ENCODE data around the gene STAU1.
"Not testable (repeated sequence)": the region's sequence is repeated elsewhere in the genome, so short reads cannot be mapped to it uniquely, and the experiment has no call there.

The STAU1 gene

GRCh38 chr20:49199729-49200293 is 11.7 kb upstream of the STAU1 start:
- DNase-seq: no peak

GRCh38 chr20:49192944-49193518 is 4.9 kb upstream of the STAU1 start:
- not testable (repeated sequence) for DNase-seq

GRCh38 chr20:49187330-49187850 is 744 bp downstream of the STAU1 start:
- DNase-seq: no peak

GRCh38 chr20:49186535-49187329 is 1.4 kb downstream of the STAU1 start:
- peak; percentile 67 for DNase-seq

- no peak for DNase-seq
These were observed 2.9 kb downstream of the STAU1 start for GRCh38 chr20:49185071-49185761.

GRCh38 chr20:49184691-49185070 is 3.5 kb downstream of the STAU1 start:
- DNase-seq: no peak

GRCh38 chr20:49184084-49184501 is 4.0 kb downstream of the STAU1 start:
- not testable (repeated sequence) for DNase-seq

- no peak for DNase-seq
These were observed 4.7 kb downstream of the STAU1 start for GRCh38 chr20:49183444-49183843.

- no peak for DNase-seq
These were observed 6.8 kb downstream of the STAU1 start for GRCh38 chr20:49181265-49181877.

- no peak for DNase-seq
These were observed 8.5 kb downstream of the STAU1 start for GRCh38 chr20:49179368-49180277.

GRCh38 chr20:49174183-49174582 is 14.0 kb downstream of the STAU1 start:
- DNase-seq: no peak

- DNase-seq: no peak
These were observed 15.7 kb downstream of the STAU1 start for GRCh38 chr20:49172413-49172812.

GRCh38 chr20:49171909-49172308 is 16.2 kb downstream of the STAU1 start:
- DNase-seq: no peak

GRCh38 chr20:49170714-49171113 is 17.4 kb downstream of the STAU1 start:
- DNase-seq: no peak

- DNase-seq: no peak
These were observed 18.6 kb downstream of the STAU1 start for GRCh38 chr20:49169547-49169946.

GRCh38 chr20:49168864-49169263 is 19.3 kb downstream of the STAU1 start:
- not testable (repeated sequence) for DNase-seq

- no peak for DNase-seq
These were observed 20.2 kb downstream of the STAU1 start for GRCh38 chr20:49167811-49168507.

- no peak for DNase-seq
These were observed 21.3 kb downstream of the STAU1 start for GRCh38 chr20:49166534-49167449.

- no peak for DNase-seq
These were observed 22.5 kb downstream of the STAU1 start for GRCh38 chr20:49165611-49166010.

GRCh38 chr20:49163696-49164095 is 24.4 kb downstream of the STAU1 start:
- no peak for DNase-seq

All from stimulated activated CD4-positive, alpha-beta T cell treated with anti-CD3 and anti-CD28 coated beads, Interleukin-4, amount 100 ng/mL, for 1 hour (primary cell).